ENCODE data around the gene TRAPPC14. TPM values are rescaled to one million over a fixed set of nuclear protein-coding genes. Genes with fewer than 3 reads are reported as not detected.
"Not testable (repeated sequence)": the region's sequence is repeated elsewhere in the genome, so short reads cannot be mapped to it uniquely, and the experiment has no call there.

TRAPPC14 gene
- total RNA-seq, 4 donors from 2014 or later, result 6.9 to 36.9 (median 12.7) TPM

- no peaks in the 10 kb centered on the region for H3K4me1 ChIP-seq
- H3K27ac ChIP-seq, result no peak overlapping the region
- no peaks in the 10 kb centered on the region for H3K36me3 ChIP-seq
- no peak for DNase-seq (ENCODE audit: low spot score in 2 of 2)
- H3K9me3 ChIP-seq, result no peaks in the 10 kb centered on the region
- no peak overlapping the region for H3K4me3 ChIP-seq
- WGBS, 2 donors, result 65 to 70% methylated on average over 3 of the region's 3 CpGs
- TF ChIP-seq POLR2A (IDR thresholded peaks at IDR 0.05) (no peak), EP300 (IDR thresholded peaks at IDR 0.05) (no peak), CTCF (IDR thresholded peaks at IDR 0.05) (no peak)
- H3K27me3 ChIP-seq, result no peaks in the 10 kb centered on the region
Measured at GRCh38 chr7:100189061-100189460, 30.5 kb upstream of the TRAPPC14 start.

- DNase-seq (ENCODE audit: low spot score in 2 of 2), result no peak
- H3K9me3 ChIP-seq, result no peaks in the 10 kb centered on the region
- 47 to 62% methylated on average over 2 of the region's 2 CpGs for WGBS, 2 donors
- H3K27ac ChIP-seq, result no peak overlapping the region
- H3K27me3 ChIP-seq, result no peaks in the 10 kb centered on the region
- H3K4me1 ChIP-seq, result no peaks in the 10 kb centered on the region
- no peaks in the 10 kb centered on the region for H3K36me3 ChIP-seq
- H3K4me3 ChIP-seq, result no peak overlapping the region
- TF ChIP-seq EP300 (IDR thresholded peaks at IDR 0.05) (no peak), POLR2A (IDR thresholded peaks at IDR 0.05) (no peak), CTCF (IDR thresholded peaks at IDR 0.05) (no peak)
Measured at GRCh38 chr7:100185726-100186125, 27.2 kb upstream of the TRAPPC14 start.

GRCh38 chr7:100183090-100183489 is 24.6 kb upstream of the TRAPPC14 start:
- WGBS, 2 donors, result 87 to 89% methylated on average over 6 of the region's 6 CpGs
- not testable (repeated sequence) for H3K27me3 ChIP-seq; H3K4me1 ChIP-seq; DNase-seq (ENCODE audit: low spot score in 2 of 2); H3K27ac ChIP-seq; H3K4me3 ChIP-seq; H3K9me3 ChIP-seq; H3K36me3 ChIP-seq

GRCh38 chr7:100182616-100183015 is 24.1 kb upstream of the TRAPPC14 start:
- H3K36me3 ChIP-seq; H3K9me3 ChIP-seq; H3K27me3 ChIP-seq; H3K27ac ChIP-seq; H3K4me3 ChIP-seq; DNase-seq (ENCODE audit: low spot score in 2 of 2); H3K4me1 ChIP-seq: not testable (repeated sequence)
- 81 to 86% methylated on average over 6 of the region's 6 CpGs for WGBS, 2 donors

- not testable (repeated sequence) for H3K27ac ChIP-seq; H3K36me3 ChIP-seq; DNase-seq (ENCODE audit: low spot score in 2 of 2); H3K4me3 ChIP-seq; H3K27me3 ChIP-seq; H3K9me3 ChIP-seq
- H3K4me1 ChIP-seq, result peaks cover 0 to 18% (median 6%) of the 10 kb centered on the region in 4 donors
- WGBS, 2 donors, result 95 to 96% methylated on average over 3 of the region's 3 CpGs
Measured at GRCh38 chr7:100180084-100180483, 21.6 kb upstream of the TRAPPC14 start.

GRCh38 chr7:100177045-100178001 is 18.8 kb upstream of the TRAPPC14 start, which contains the start of the genes GPC2 and STAG3:
GPC2 (minus strand) TSS chr7:100177381; CDS start chr7:100177199, 182 bp downstream.
STAG3 (plus strand) TSS chr7:100177918; CDS start chr7:100180557, 2,639 bp downstream.
- peaks cover 0 to 18% (median 6%) of the 10 kb centered on the region in 4 donors for H3K4me1 ChIP-seq
- TF ChIP-seq EP300 (IDR thresholded peaks at IDR 0.05), result peak in 1 of 2 donors; percentile 32
- TF ChIP-seq CTCF (IDR thresholded peaks at IDR 0.05), result no peak
- H3K27ac ChIP-seq, result peak within 1 kb of the TSS in 3 of 4 donors; percentile 21 to 42 (median 29)
- H3K27me3 ChIP-seq, result no peaks in the 10 kb centered on the region
- WGBS, 2 donors, result 4% methylated on average over 71 to 74 of the region's 78 CpGs
- no peaks in the 10 kb centered on the region for H3K9me3 ChIP-seq
- DNase-seq (ENCODE audit: low spot score in 2 of 2), result peak; percentile 86 to 95
- H3K4me3 ChIP-seq, result peak within 1 kb of the TSS; percentile 41 to 51 (median 46)
- no peaks in the 10 kb centered on the region for H3K36me3 ChIP-seq

Measured in tibial nerve (tissue), 4 donors.